ENCODE results near the gene MAPK10.

Gene MAPK10

DNA sequence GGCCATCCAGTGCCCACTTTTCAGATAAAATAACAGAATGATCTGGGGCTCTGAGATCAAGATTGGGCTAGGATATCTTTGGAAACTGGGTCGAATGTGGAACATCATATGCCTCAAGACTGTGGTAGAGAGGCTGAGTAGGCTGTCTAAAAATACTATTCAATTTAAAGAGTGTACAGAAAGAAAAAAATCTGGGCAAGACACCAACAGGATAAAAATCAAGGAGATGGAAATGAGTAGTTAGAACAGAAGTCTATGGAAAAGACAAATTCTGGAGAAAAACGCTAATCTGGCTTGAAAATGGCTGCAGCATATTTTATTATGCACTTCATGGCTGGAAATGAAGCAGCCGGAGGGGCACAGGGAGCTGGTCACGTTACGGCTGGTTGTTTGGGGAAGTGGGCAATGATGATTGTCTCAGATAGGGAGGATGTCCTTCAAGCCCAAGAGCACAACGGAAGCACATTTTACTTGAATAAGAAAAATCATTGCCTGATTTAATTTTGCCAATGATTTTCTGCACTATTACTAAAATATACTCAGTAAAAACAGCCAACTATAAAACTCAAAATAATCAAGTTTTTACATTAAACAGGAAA is 27.1 kb upstream of the MAPK10 start:
- H3K4ac ChIP-seq (ENCODE audit: low read depth, low read length): no peak overlapping the region
- no peak overlapping the region for H4K12ac ChIP-seq (ENCODE audit: low read depth, low read length)
- no peak overlapping the region for H2BK120ac ChIP-seq (ENCODE audit: insufficient read depth, low read length, poor library complexity)
- no peaks in the 10 kb centered on the region for H3K9me3 ChIP-seq (ENCODE audit: insufficient read depth, low read depth, low read length)
- no peaks in the 10 kb centered on the region for H3K36me3 ChIP-seq (ENCODE audit: control insufficient read depth in 1 of 2, insufficient read depth in 2 of 2, low read length in 2 of 2)
- no peak overlapping the region for H3K27ac ChIP-seq (ENCODE audit: low read depth, low read length)
- no peak overlapping the region for H4K8ac ChIP-seq (ENCODE audit: low read depth, low read length)
- no peak overlapping the region for H3K4me2 ChIP-seq (ENCODE audit: low read length)
- H3K14ac ChIP-seq (ENCODE audit: low read length): no peak overlapping the region
- H3K23ac ChIP-seq (ENCODE audit: low read length): no peak overlapping the region
- no peak overlapping the region for H3K4me3 ChIP-seq (ENCODE audit: low read depth, low read length)
- H3K79me1 ChIP-seq (ENCODE audit: low read length): no peaks in the 10 kb centered on the region
- DNase-seq: no peak
- no CpG with 5 or more reads among the region's 6 CpGs for WGBS (ENCODE audit: extremely low coverage, insufficient coverage, insufficient read length)
- no peaks in the 10 kb centered on the region for H3K79me2 ChIP-seq (ENCODE audit: control insufficient read depth, insufficient read depth, low read length, poor library complexity)
- H3K4me1 ChIP-seq (ENCODE audit: control insufficient read depth in 1 of 2, insufficient read depth in 2 of 2, low read length in 2 of 2): no peaks in the 10 kb centered on the region
- no peak overlapping the region for H3K18ac ChIP-seq (ENCODE audit: low read length)
- H2AFZ ChIP-seq (ENCODE audit: insufficient read depth, low read length, poor library complexity): no peak overlapping the region
- no peak overlapping the region for H2BK5ac ChIP-seq (ENCODE audit: low read depth, low read length, poor library complexity)
- H4K91ac ChIP-seq (ENCODE audit: low read depth, low read length): no peak overlapping the region
- H2BK12ac ChIP-seq (ENCODE audit: low read length): no peak overlapping the region
- no peak overlapping the region for H3K9ac ChIP-seq (ENCODE audit: low read length)
- no peaks in the 10 kb centered on the region for H3K27me3 ChIP-seq (ENCODE audit: insufficient read depth, low read length)
- no peak overlapping the region for H2AK5ac ChIP-seq (ENCODE audit: low read length)

DNA sequence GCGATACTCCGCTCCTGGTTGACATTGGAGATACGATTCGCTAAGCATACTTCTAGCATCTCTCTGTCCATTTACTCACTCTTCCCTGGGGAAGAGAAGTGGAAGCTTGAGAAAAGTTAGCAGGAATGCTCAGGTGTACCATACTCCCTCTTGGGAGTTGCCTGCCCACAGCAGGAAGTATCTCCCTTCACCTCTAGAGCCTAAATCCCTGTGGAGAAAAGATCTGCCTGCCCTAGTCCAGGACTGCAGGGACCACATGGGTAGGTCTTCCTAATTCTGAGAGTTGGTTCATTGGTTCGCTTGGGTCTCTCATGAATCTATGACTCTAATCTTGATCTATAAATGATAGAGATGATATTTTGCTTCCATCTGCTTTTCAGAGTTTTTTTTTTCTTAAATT is 26.3 kb upstream of the MAPK10 start:
- Histone ChIP-seq H3K9me3 (ENCODE audit: insufficient read depth, low read depth, low read length) (no peaks in the 10 kb centered on the region), H3K23ac (ENCODE audit: low read length) (no peak overlapping the region), H3K4me2 (ENCODE audit: low read length) (no peak overlapping the region), H3K14ac (ENCODE audit: low read length) (no peak overlapping the region), H4K8ac (ENCODE audit: low read depth, low read length) (no peak overlapping the region), H3K79me2 (ENCODE audit: control insufficient read depth, insufficient read depth, low read length, poor library complexity) (no peaks in the 10 kb centered on the region), H3K27ac (ENCODE audit: low read depth, low read length) (no peak overlapping the region), H2BK120ac (ENCODE audit: insufficient read depth, low read length, poor library complexity) (no peak overlapping the region), H3K4me3 (ENCODE audit: low read depth, low read length) (no peak overlapping the region), H2AK5ac (ENCODE audit: low read length) (no peak overlapping the region), H3K4me1 (ENCODE audit: control insufficient read depth in 1 of 2, insufficient read depth in 2 of 2, low read length in 2 of 2) (peaks cover 1 to 3% of the 10 kb centered on the region in 2 experiments), H3K18ac (ENCODE audit: low read length) (no peak overlapping the region), H3K27me3 (ENCODE audit: insufficient read depth, low read length) (no peaks in the 10 kb centered on the region), H3K36me3 (ENCODE audit: control insufficient read depth in 1 of 2, insufficient read depth in 2 of 2, low read length in 2 of 2) (no peaks in the 10 kb centered on the region), H4K91ac (ENCODE audit: low read depth, low read length) (no peak overlapping the region), H4K12ac (ENCODE audit: low read depth, low read length) (no peak overlapping the region), H3K79me1 (ENCODE audit: low read length) (no peaks in the 10 kb centered on the region), H2BK12ac (ENCODE audit: low read length) (no peak overlapping the region), H3K4ac (ENCODE audit: low read depth, low read length) (no peak overlapping the region), H2BK5ac (ENCODE audit: low read depth, low read length, poor library complexity) (no peak overlapping the region), H2AFZ (ENCODE audit: insufficient read depth, low read length, poor library complexity) (no peak overlapping the region), H3K9ac (ENCODE audit: low read length) (no peak overlapping the region)
- DNase-seq: no peak
- WGBS (ENCODE audit: extremely low coverage, insufficient coverage, insufficient read length): no CpG with 5 or more reads among the region's 5 CpGs

DNA sequence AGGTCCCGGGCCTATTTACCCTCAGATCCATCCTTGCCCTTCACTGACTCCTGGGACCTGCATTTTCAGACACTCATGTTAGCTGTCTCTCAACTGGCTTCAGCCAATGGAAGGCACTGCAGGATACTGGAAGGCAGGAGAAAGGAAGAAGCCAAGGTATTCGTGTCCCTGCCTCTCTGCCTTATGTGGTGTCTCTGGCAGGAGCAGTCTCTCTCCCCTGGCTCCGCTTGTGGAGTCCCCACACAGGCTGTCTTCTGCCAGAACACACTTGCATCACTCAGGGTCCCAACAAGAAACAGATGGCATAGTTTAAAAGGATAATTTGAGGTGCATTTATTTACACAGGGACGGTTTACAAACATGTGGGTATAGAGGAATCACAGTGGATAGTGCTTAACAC is 21.6 kb upstream of the MAPK10 start:
- Histone ChIP-seq H3K27me3 (ENCODE audit: insufficient read depth, low read length) (no peaks in the 10 kb centered on the region), H3K36me3 (ENCODE audit: control insufficient read depth in 1 of 2, insufficient read depth in 2 of 2, low read length in 2 of 2) (no peaks in the 10 kb centered on the region), H4K12ac (ENCODE audit: low read depth, low read length) (no peak overlapping the region), H3K79me2 (ENCODE audit: control insufficient read depth, insufficient read depth, low read length, poor library complexity) (no peaks in the 10 kb centered on the region), H3K18ac (ENCODE audit: low read length) (no peak overlapping the region), H2BK120ac (ENCODE audit: insufficient read depth, low read length, poor library complexity) (no peak overlapping the region), H4K91ac (ENCODE audit: low read depth, low read length) (no peak overlapping the region), H3K4me1 (ENCODE audit: control insufficient read depth in 1 of 2, insufficient read depth in 2 of 2, low read length in 2 of 2) (peaks cover 3 to 5% of the 10 kb centered on the region in 2 experiments), H3K9ac (ENCODE audit: low read length) (no peak overlapping the region), H2BK12ac (ENCODE audit: low read length) (no peak overlapping the region), H3K23ac (ENCODE audit: low read length) (no peak overlapping the region), H3K14ac (ENCODE audit: low read length) (no peak overlapping the region), H3K9me3 (ENCODE audit: insufficient read depth, low read depth, low read length) (peaks cover 2% of the 10 kb centered on the region), H3K79me1 (ENCODE audit: low read length) (no peaks in the 10 kb centered on the region), H3K4me3 (ENCODE audit: low read depth, low read length) (no peak overlapping the region), H4K8ac (ENCODE audit: low read depth, low read length) (no peak overlapping the region), H3K4ac (ENCODE audit: low read depth, low read length) (no peak overlapping the region), H3K4me2 (ENCODE audit: low read length) (no peak overlapping the region), H2AK5ac (ENCODE audit: low read length) (no peak overlapping the region), H2AFZ (ENCODE audit: insufficient read depth, low read length, poor library complexity) (no peak overlapping the region), H2BK5ac (ENCODE audit: low read depth, low read length, poor library complexity) (no peak overlapping the region), H3K27ac (ENCODE audit: low read depth, low read length) (no peak overlapping the region)
- WGBS (ENCODE audit: extremely low coverage, insufficient coverage, insufficient read length): no CpG with 5 or more reads among the region's 4 CpGs
- no peak for DNase-seq

DNA sequence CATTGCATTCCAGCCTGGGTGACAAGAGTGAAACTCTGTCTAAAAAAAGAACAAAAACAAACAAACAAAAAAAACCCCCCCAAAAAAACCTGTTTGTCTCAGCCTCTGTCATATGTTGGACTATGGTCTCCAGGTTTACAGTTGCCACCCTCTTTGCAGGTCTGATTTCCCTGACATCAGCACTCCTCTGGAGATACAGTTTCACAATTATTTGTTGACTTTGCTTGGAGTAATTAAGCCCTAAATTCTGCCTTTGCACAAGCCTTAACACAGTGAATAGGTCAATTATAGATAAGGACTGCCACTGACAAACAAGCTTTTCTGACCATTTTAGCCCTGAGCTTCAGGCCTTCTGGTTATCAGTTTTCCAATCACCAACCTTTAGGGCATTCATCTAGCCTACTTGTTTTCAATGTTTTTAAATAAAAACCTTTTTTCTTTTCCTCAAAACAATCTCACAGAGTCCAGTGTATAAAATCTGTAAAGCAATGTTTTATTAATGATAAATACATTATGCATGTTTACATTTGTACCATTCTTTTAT is 20.4 kb upstream of the MAPK10 start:
- Histone ChIP-seq H3K79me1 (ENCODE audit: low read length) (no peaks in the 10 kb centered on the region), H3K4me2 (ENCODE audit: low read length) (no peak overlapping the region), H4K8ac (ENCODE audit: low read depth, low read length) (no peak overlapping the region), H3K4me1 (ENCODE audit: control insufficient read depth in 1 of 2, insufficient read depth in 2 of 2, low read length in 2 of 2) (peaks cover 3 to 5% of the 10 kb centered on the region in 2 experiments), H3K9ac (ENCODE audit: low read length) (no peak overlapping the region), H3K23ac (ENCODE audit: low read length) (no peak overlapping the region), H4K91ac (ENCODE audit: low read depth, low read length) (no peak overlapping the region), H2BK5ac (ENCODE audit: low read depth, low read length, poor library complexity) (no peak overlapping the region), H2AFZ (ENCODE audit: insufficient read depth, low read length, poor library complexity) (no peak overlapping the region), H2BK12ac (ENCODE audit: low read length) (no peak overlapping the region), H3K14ac (ENCODE audit: low read length) (no peak overlapping the region), H3K18ac (ENCODE audit: low read length) (no peak overlapping the region), H4K12ac (ENCODE audit: low read depth, low read length) (no peak overlapping the region), H3K36me3 (ENCODE audit: control insufficient read depth in 1 of 2, insufficient read depth in 2 of 2, low read length in 2 of 2) (no peaks in the 10 kb centered on the region), H3K4ac (ENCODE audit: low read depth, low read length) (no peak overlapping the region), H3K9me3 (ENCODE audit: insufficient read depth, low read depth, low read length) (peaks cover 2% of the 10 kb centered on the region), H2AK5ac (ENCODE audit: low read length) (no peak overlapping the region), H3K4me3 (ENCODE audit: low read depth, low read length) (no peak overlapping the region), H3K79me2 (ENCODE audit: control insufficient read depth, insufficient read depth, low read length, poor library complexity) (no peaks in the 10 kb centered on the region), H3K27me3 (ENCODE audit: insufficient read depth, low read length) (no peaks in the 10 kb centered on the region), H3K27ac (ENCODE audit: low read depth, low read length) (no peak overlapping the region), H2BK120ac (ENCODE audit: insufficient read depth, low read length, poor library complexity) (no peak overlapping the region)
- no peak for DNase-seq
